Endothelial cell of umbilical vein (primary cell): ENCODE measurements around the gene OPCML. TPM values are rescaled to one million over a fixed set of nuclear protein-coding genes. Genes with fewer than 3 reads are reported as not detected.

ENCODE experiments used
- BruUV-seq: library from RNA; stranded (reverse); fragments of 400-500 nt; replicated peaks from 2 replicates; lab custom pipeline; 2021; lab: Mats Ljungman, UMichigan
- CTCF ChIA-PET: fragments of 300-600, 350-600 bp; sonication (Branson Sonifier 250); formaldehyde crosslinking; loops from one replicate; lab custom pipeline; 2021; ENCODE audit warnings: antibody characterized with exemption, inconsistent platforms; lab: Charles Lee
- POLR2A ChIA-PET: fragments of 300-600, 350-600 bp; sonication (Branson Sonifier 250); formaldehyde crosslinking; loops from one replicate; lab custom pipeline; 2021; ENCODE audit warnings: antibody characterized with exemption, inconsistent platforms; lab: Charles Lee
- DNase-seq: peaks from one replicate; pipeline ENCODE4 v3.0.0-alpha.2; 2011; ENCODE audit warnings: low read depth, low spot score
- FAIRE-seq: peaks from 2 replicates; lab custom pipeline; 2011; peaks lifted over from hg19 to GRCh38; lab: Jason Lieb, UNC
- H2AFZ ChIP-seq: 2 replicates; pipeline ENCODE4 v1.6.0; 2012; ENCODE audit warnings: low read depth, low read length, control low read depth, inconsistent platforms
- H3K27ac ChIP-seq: 2 replicates; pipeline ENCODE4 v1.5.1; 2011; ENCODE audit warnings: low read depth, mild to moderate bottlenecking, control low read depth, low read length, moderate library complexity; ENCODE audit not compliant: insufficient read depth
- H3K27me3 ChIP-seq, 2 experiments: 2 replicates each; pipeline versions ENCODE4 v1.6.0 to v1.6.1; 2011; ENCODE audit warnings: low read length in 2 of 2, mixed read lengths in 1 of 2; ENCODE audit not compliant: control insufficient read depth in 2 of 2, insufficient read depth in 2 of 2
- H3K36me3 ChIP-seq, 2 experiments: 2 replicates in 1 of 2; 3 replicates in 1 of 2; pipeline ENCODE4 v1.5.1; 2011; ENCODE audit warnings: low read length in 2 of 2, mild to moderate bottlenecking in 1 of 2, moderate library complexity in 1 of 2; ENCODE audit not compliant: control insufficient read depth in 2 of 2, insufficient read depth in 2 of 2; ENCODE audit errors: extremely low read depth in 1 of 2
- H3K4me1 ChIP-seq: 3 replicates; pipeline ENCODE4 v1.5.1; 2011; ENCODE audit warnings: mild to moderate bottlenecking, low read length; ENCODE audit not compliant: control insufficient read depth, insufficient read depth; ENCODE audit errors: extremely low read depth
- H3K4me2 ChIP-seq: 2 replicates; pipeline ENCODE4 v1.6.1; 2011; ENCODE audit warnings: low read length, control low read depth, mixed read lengths; ENCODE audit not compliant: insufficient read depth
- H3K4me3 ChIP-seq, 3 experiments: fragments of 200-600 bp in 1 of 3; sonication (generic), shearing (Covaris generic) in 1 of 3; replicated peaks in 1 of 3; 2 replicates each; pipeline ENCODE4 v1.5.1; 2011 to 2016; ENCODE audit warnings: control low read depth in 3 of 3, low read length in 3 of 3, mild to moderate bottlenecking in 2 of 3, inconsistent platforms in 1 of 3, low read depth in 1 of 3, moderate library complexity in 1 of 3; ENCODE audit not compliant: insufficient read depth in 1 of 3
- H3K79me2 ChIP-seq: 2 replicates; pipeline ENCODE4 v1.6.0; 2012; ENCODE audit warnings: low read length, inconsistent platforms; ENCODE audit not compliant: control insufficient read depth, insufficient read depth
- H3K9ac ChIP-seq: replicated peaks from 2 replicates; pipeline ENCODE3; 2011; ENCODE audit warnings: low read length, control low read depth; ENCODE audit not compliant: insufficient read depth; ENCODE audit errors: extremely low read depth
- H3K9me1 ChIP-seq: replicated peaks from 3 replicates; pipeline ENCODE4 v1.6.0; 2011; ENCODE audit warnings: mild to moderate bottlenecking, low read length; ENCODE audit not compliant: control insufficient read depth, insufficient read depth; ENCODE audit errors: extremely low read depth
- H3K9me3 ChIP-seq: replicated peaks from 2 replicates; pipeline ENCODE4 v1.5.1; 2012; ENCODE audit warnings: low read length, inconsistent platforms; ENCODE audit not compliant: control insufficient read depth, insufficient read depth
- H4K20me1 ChIP-seq: replicated peaks from 2 replicates; pipeline ENCODE3; 2011; ENCODE audit warnings: mild to moderate bottlenecking, low read length; ENCODE audit not compliant: control insufficient read depth, insufficient read depth; ENCODE audit errors: extremely low read depth
- CTCF ChIP-seq, 2 donors: IDR thresholded peaks; 1 replicate in 1 of 2; 2 replicates in 1 of 2; pipeline ENCODE4 v1.5.1; 2011; ENCODE audit warnings: low read length in 2 of 2, mild to moderate bottlenecking in 2 of 2, moderate library complexity in 2 of 2, control low read depth in 1 of 2, inconsistent platforms in 1 of 2, low read depth in 1 of 2; ENCODE audit not compliant: insufficient read depth in 1 of 2; ENCODE audit errors: extremely low read depth in 1 of 2
- EZH2 ChIP-seq: IDR thresholded peaks from 2 replicates; pipeline ENCODE4 v1.6.1; 2012; ENCODE audit warnings: borderline replicate concordance, low read depth, mild to moderate bottlenecking, moderate library complexity, low read length, inconsistent platforms; ENCODE audit not compliant: severe bottlenecking
- FOS ChIP-seq: IDR thresholded peaks from 2 replicates; pipeline ENCODE4 v1.6.1; 2011; ENCODE audit warnings: mild to moderate bottlenecking, low read length, moderate library complexity, borderline replicate concordance; ENCODE audit not compliant: insufficient read depth
- GATA2 ChIP-seq: IDR thresholded peaks from 2 replicates; pipeline ENCODE4 v1.7.0; 2011; ENCODE audit warnings: low read depth, mild to moderate bottlenecking, moderate library complexity, mixed read lengths, low read length; ENCODE audit not compliant: insufficient read length, insufficient read depth
- JUN ChIP-seq: IDR thresholded peaks from 2 replicates; pipeline ENCODE4 v1.6.1; 2011; ENCODE audit warnings: borderline replicate concordance, low read depth; ENCODE audit not compliant: insufficient read length, insufficient read depth
- MAX ChIP-seq: IDR thresholded peaks from 2 replicates; pipeline ENCODE4 v1.6.1; 2011; ENCODE audit not compliant: insufficient read depth, insufficient read length
- MYC ChIP-seq: IDR thresholded peaks from one replicate; pipeline ENCODE4 v1.6.1; 2011; ENCODE audit warnings: mild to moderate bottlenecking, low read depth, low read length
- POLR2A ChIP-seq: IDR thresholded peaks from 2 replicates; pipeline ENCODE4 v1.6.1; 2012; ENCODE audit warnings: low read depth, mild to moderate bottlenecking, control low read depth, low read length
- POLR2AphosphoS5 ChIP-seq: IDR thresholded peaks from 2 replicates; pipeline ENCODE4 v1.6.1; 2012; ENCODE audit warnings: low read depth, mild to moderate bottlenecking, control low read depth, low read length, moderate library complexity; ENCODE audit not compliant: insufficient read depth
- dilution Hi-C: fragments of 300-500 bp; cut with MboI; formaldehyde crosslinking; loops from one replicate; pipeline ENCODE4 v1.15.0; 2019; ENCODE audit warnings: low sequenced_read_pairs; ENCODE audit not compliant: extremely low pct_ligation_motif_present
- intact Hi-C: fragments of 100-400 bp; cut with micrococcal nuclease; formaldehyde crosslinking; loops from one replicate; pipeline ENCODE4 v1.10.0; 2022
- polyA plus RNA-seq, 4 experiments: library from polyadenylated mRNA; depleted of rRNA in 3 of 4; stranded (reverse) in 3 of 4; unstranded in 1 of 4; fragments of >200 nt; gene quantifications; 2 replicates each; pipeline versions ENCODE4 v1.2.1 to v1.2.3, GENCODE V29; 2011 to 2012; ENCODE audit warnings: missing spikeins in 1 of 4
- total RNA-seq: library from RNA; stranded (reverse); gene quantifications from 2 replicates; pipeline ENCODE4 v1.2.3, GENCODE V29; 2021

The OPCML gene
- total and polyA plus RNA-seq, 2 donors (not counting 3 experiments of a cell fraction or from before 2014, with no cell fraction given) = not detected

DNA sequence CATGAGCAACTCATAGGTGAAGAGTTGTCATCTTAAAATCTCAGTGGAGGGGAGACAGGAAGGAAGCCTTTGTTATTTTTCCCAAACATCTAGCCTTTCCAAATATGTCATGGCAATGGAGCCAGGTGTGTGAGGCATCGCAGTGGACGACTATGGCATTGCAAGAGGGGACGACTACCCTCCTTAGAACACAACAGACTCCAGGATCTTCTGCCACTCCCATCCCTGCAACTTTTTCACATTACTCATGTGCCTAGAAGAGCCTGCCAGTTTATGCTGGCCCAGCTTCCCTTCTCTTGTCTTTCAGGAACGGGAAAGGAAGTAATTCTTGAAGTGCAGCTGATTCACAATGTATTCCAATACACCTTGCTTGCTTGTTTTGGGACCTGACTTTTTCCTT, 1008.4 kb downstream of the OPCML start:
- H3K27ac ChIP-seq = no peak overlapping the region
- no peaks in the 10 kb centered on the region for H3K4me1 ChIP-seq
- no peak overlapping the region for H2AFZ ChIP-seq
- FAIRE-seq (no peak), DNase-seq (no peak)
- no peaks in the 10 kb centered on the region for H3K36me3 ChIP-seq
- no peak overlapping the region for H3K4me2 ChIP-seq
- POLR2A ChIA-PET = no interaction called here
- H3K9ac ChIP-seq = no peak overlapping the region
- H3K4me3 ChIP-seq = no peak overlapping the region
- no peaks in the 10 kb centered on the region for H3K9me1 ChIP-seq
- TF ChIP-seq POLR2AphosphoS5 (no peak), MYC (no peak), CTCF (IDR thresholded peaks at IDR 0.05; ENCODE audit: extremely low read depth in 1 of 2, insufficient read depth in 1 of 2, low read depth in 1 of 2, low read length in 2 of 2) (no peak), GATA2 (no peak), EZH2 (no peak), JUN (no peak), FOS (no peak), MAX (no peak), POLR2A (no peak)
- dilution Hi-C loops = no loop called here
- BruUV-seq = no TSS peak
- no peaks in the 10 kb centered on the region for H3K79me2 ChIP-seq
- H3K27me3 ChIP-seq = no peaks in the 10 kb centered on the region
- intact Hi-C loops = no loop called here
- H3K9me3 ChIP-seq = peaks cover 3% of the 10 kb centered on the region
- no peaks in the 10 kb centered on the region for H4K20me1 ChIP-seq
- CTCF ChIA-PET = no interaction called here
